UCSD-AML1 (cell line): ENCODE data around the gene SUMF1.

Experiments used
- DNase-seq: peaks from one replicate; lab custom pipeline; 2025; ENCODE audit not compliant: unreplicated experiment; lab: John Stamatoyannopoulos, UW

The SUMF1 gene

DNA sequence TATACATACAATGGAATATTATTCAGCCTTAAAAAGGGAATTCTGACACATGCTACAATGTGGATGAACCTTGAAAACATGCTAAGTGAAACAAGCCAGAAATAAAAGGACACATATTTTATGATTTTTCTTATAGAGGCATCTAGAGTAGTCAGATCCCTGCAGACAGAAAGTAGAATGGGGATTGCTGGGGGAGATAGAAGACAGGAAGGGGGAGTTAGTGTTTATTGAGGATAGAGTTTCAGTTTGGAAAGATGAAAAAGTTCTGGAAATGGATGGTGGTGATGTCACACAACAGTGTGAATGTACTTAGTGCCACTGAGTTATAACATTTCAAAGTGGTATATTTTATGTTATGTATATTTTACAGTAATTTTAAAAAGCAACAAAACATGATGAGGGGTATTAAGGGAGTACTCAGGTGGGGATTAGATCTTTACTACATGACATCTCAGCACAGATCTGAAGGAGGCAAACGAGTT is 30.8 kb upstream of the SUMF1 start:
- no peak for DNase-seq

DNA sequence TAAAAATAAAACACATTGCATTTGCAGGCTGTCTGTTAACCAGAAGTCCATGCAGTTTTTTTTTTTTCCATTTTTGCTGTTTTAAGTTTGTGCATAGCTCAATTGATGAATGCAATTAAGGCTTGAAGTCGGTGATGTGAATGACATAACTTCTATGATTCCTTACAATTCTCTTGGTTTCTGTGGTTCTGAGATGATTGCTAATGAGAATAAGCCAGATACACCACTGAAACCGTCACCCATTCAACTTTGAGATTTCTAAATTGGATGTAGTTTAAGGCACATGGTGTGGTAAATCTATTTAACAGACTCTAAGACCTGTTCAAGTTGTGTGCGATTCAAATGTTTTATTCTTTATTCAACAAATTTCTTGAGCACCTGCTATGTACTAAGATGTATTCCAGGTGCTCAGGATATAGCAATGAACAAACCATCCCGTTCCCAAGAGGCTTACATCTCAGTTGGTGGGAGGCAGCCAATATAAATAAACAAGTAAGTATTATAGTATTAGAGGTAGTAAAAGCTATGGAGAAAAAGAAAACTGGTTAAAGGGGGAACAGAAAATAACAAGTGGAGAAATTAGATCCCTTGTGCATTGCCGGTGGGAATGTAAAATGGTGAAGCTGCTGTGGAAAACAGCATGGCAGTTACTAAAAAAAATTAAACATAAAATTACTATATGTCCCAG is 30.1 kb upstream of the SUMF1 start:
- no peak for DNase-seq

DNA sequence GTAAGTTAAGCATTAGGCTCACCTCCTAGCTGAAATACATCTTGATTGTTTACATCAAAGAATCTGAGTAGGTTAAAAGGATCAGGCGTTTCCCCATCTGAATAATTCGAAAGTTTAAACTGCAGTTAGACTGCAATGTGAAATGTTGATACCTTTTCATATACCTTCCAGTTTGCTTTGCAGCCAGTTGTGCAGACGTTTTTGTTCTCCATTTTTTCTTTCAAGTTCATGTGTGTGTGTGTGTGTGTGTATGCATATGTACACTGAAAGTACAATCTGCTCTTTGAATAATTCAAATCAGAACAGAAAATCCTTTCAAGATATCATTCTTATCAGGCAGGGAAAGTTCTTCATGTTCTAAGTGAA is 29.0 kb upstream of the SUMF1 start:
- DNase-seq, result no peak

DNA sequence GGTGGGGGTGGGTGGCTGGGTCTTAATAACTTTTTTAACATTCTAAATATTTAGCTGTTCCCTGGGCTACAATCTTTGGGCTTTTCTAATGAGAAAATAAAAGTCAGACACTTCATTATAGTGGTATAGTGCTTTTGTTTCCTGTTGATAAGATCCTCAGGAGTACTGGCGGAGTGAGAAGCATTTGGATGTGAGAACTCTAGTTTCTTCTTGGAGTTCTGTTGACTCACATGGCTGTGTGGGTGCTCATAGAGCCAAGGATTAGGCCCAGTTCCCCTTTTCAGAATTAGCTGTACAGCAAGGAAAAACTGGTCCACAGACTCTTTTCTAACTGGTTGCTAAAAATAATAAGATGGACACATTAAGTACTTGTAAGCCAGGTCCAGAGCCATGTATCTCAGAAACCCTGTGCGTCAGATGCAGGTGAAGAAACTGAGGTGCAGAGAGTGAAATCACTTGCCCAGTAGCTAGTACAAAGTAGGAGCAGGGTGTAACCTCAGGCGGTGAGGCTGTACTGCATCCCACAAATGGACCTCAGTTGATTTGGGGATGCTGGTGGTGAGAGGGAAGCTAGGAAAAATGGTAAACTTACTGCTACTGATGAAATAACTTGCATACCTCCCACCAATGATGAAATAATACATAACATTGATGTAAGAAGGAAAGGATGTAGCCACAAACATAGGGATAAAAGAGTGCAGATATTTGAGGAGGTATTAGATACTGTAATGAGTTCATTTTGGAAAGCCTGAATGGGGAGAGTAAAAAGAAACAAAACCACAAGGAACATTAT is 28.4 kb upstream of the SUMF1 start:
- DNase-seq, result no peak

DNA sequence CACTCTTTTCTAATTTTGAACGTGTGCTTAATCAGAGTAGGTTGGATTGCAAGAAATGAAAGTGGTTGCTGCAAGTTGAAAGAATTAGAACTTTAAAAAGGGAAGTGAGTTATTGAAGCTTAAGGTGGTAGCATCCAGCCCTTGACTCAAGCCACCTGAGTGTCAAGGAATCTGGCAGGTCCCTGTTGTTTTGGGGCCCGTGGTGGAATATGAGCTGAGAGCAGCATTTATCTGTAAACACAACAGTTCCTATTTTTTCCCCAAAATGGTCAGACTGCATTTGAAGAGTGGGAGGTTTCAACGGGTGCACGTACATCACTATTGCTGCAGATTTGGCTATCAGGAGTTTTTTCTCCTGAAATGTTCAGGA is 27.8 kb upstream of the SUMF1 start:
- no peak for DNase-seq

DNA sequence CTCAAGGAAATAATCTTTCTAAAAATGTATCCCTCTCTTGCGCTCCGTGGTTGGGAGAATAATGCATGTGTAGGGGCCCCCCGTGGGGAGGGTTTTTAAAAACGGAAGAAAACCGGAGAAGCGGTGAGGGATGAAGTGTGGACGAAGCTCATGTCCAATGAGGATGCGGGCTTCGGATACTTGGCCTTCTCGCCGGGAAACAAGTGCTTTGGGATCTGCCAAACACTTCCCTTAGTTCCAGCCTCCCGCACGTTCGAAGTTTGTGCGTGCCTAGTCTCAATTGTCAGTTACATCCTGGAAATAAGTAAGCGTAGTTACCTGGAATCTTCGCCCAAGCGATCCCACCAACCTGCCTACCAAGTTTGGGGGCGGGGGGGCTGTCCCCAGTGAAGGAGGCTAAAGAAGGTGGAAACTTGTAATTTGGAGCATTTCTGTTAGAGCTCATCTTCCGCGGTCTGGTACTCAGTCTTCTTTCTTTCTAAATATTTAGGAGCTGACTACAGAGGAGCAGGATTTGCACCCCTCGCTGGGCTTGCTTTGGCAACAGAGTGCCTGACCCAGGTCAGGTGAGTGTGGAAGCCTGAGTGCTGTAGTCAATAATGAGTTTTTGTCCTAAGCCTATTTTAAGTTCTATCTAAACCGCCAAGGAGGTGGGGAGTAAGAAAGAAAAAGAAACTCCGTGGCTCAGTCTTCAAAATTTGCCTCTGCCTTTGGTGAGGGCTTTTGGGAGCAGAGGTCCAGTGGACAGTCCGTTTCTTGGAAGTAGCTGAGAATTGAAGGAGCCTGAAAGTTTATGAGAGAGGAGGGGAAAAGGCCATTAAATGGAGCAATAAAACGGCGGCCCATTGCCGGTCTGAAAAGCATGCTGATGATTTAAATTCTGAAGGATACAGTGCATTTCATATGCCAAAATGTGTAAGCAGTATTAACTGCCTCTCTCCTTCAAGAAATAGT is 27.1 kb upstream of the SUMF1 start:
- peak; percentile 39 for DNase-seq

DNA sequence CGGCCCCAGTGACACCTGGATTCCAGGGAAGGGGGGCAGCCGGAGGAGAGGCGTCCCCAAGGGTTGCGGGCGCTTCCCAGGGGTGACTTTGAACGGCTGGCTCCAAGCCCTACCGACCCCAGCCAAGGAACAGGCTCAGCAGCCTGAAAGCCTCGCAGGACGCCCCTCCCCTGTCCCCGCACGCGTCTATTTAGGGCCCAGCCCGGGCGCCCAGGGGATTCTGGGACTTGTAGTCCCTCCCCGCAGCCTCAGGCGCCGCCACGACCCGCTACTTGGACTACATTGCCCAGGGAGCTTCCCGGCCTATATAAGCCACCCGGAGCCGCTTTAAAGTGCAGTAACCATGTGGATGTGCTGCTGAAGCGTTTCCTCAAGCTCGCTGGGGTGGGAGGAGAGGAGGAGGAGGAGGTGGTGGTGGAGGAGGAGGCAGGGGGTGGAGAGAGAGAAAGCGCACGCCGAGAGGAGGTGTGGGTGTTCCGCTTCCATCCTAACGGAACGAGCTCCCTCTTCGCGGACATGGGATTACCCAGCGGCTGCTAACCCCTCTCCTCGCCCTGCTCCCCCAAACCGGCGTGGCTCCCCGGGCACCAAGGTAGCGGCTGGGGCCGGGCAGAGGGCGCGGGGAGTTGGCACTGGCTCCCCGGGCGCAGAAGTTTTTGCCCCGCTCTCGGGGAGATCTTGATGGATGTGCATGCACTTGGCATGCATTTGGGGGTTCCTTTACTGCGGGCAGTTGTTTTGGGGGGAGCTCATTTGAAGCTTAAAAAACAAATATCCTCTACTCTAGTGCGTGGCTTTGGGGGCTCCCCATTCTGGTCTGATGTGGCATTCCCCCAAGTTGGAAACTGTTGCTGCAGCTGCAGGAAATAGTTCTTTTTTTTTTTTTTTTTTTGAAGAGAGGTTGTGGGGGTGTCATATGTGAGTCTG is 26.2 kb upstream of the SUMF1 start, which contains the start of gene ITPR1:
ITPR1 (plus strand) TSS at position 335 of the 927 bp plus-strand sequence. CDS start 23,144 bp downstream, outside the sequence.
- DNase-seq, result peak; percentile 99

DNA sequence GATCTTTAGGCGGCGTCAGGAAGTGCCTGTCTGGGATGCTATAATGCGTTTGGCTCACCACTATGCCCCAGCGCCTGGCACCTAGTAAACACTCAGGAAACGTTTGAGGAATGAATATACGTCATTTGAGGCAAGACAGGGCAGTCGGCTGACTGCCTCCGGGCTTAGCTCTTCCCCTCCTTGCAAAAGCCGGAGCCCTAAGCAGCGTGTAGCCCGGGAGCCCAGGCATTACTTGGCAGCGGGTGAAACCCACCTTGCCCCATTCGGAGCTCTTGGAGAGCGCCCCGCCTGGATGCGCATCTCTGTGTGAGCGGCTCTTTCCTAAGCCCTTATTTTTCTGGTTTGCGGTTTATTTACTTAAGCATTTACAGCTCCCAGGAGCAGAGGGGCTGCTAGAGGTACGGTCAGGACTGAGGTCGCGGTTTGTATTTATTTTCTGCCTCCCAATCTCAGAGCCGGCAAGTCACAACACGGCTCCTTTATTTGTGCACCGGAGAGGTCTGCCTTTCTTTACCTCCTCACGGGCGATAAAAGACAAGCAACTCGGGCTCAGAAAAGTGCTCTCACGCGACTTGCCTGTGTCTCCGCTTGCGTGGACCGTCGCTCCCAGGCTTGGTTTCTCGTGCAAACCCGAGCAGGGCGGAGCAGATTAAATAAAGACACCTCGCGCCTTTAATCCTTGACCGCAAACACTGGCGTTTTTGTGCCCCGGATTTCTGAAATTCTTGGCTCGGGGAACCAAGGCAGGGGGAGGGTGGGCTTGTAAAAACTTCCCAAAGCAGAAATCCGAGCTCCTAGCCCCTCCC is 25.3 kb upstream of the SUMF1 start:
- peak; percentile 62 for DNase-seq

DNA sequence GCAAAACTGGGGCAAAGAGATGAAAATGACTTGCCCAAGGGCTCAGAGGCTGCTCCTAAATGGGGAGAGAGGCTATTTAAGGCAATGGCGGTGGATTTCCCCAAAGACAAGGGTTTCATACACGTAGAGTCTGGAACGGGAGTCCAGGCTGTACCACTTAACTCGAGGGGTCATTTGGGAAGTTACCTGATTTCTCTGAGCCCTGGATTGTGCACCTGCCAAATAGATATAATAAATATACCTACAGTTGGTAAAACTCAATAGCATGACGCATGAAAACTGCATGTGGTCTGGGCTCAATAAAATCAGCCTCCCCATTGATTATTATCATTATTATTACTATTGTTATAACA is 24.8 kb upstream of the SUMF1 start:
- DNase-seq, result no peak

DNA sequence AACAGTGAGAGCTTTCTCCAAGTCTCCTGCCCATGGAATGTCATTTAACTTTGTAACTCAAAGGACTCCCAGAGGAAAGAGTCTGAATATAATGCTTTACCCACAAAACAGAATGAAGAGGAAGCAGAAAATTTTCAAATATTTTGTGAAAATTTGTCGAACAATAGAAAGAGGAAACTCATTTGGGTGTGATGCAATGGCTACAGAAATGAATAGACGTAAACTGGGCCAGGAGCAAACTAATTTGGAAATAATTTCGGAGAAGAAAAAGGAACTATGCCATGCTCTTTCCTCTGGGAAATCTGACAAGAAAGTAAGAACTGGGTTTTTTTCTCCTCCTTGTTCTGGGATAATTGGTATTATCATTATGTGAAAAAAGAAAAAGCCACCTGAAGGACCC is 11.2 kb upstream of the SUMF1 start:
- DNase-seq, result no peak

DNA sequence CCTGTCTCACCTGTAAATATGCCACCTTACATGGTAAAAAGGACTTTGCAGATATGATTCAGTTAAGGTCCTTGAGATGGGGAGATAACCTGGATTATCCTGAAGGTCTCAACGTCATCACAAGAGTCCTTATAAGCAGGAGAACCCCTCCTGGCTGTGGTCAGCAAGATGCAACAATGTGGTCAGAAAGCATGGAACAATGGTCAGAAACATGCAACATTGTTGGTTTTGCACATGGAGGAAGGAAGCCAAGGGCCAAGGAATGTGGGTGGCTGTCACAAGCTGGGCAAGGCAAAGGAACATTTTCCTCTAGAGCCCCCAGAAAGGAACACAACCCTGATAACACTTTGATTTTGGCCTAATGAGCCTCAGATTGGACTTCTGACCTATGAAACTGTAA is 9.4 kb upstream of the SUMF1 start:
- DNase-seq, result no peak

DNA sequence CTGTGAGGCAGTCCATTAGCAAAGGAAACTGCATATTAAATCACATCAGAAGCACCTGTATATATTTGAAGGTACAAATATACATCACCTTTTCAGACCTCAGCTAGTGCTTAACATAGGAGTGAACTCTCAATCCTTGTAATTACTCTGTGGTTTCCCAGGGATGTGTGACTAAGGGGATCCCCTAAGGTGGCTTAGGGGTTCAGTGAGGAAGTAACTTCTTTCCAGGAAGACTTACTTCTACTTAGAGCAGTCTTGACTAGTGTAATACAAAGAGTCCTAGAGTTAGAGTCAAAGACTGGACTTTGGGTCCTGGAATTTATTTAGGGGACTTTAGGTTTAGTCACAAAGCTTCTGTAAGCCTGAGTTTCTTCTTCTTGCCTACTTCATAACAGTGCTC is 8.7 kb upstream of the SUMF1 start:
- DNase-seq, result no peak

DNA sequence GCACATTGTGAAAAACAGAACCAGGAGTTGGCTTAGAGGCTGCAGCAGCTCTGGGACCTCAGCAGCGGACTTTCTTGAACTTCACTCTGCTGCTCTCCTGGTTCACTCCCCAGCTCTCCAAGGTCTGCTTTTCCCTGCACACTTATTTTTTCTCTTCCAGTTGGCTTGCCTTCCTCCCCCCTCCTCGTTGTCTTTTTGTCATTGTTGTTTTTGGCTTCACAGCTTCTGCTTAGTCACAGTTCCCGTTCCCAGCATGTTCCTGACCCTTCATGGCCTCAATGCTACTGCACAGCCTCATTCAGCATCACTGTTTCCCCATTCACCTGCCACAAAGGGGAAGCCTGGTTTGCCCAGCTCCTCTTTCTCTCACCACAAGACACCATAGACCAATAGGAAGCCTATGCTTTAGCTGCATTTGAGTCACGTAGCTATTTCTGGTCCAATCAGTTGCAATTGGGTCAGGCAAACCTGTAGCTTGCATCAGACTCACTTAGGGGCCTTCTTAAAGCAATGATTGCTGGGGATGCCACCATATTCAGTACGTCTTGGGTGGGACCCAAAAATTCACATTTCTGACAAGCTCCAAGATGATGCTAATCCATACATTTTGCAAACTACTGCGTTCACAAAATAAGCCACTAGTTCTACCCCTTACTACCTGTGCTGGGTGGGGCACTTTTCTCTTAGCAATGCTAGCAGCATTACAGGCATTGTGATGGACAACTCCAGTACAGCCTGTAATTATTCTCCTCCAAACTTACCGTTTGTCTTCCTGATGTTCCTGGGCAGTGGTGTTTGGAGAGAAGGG is 7.8 kb upstream of the SUMF1 start:
- peak; percentile 62 for DNase-seq

DNA sequence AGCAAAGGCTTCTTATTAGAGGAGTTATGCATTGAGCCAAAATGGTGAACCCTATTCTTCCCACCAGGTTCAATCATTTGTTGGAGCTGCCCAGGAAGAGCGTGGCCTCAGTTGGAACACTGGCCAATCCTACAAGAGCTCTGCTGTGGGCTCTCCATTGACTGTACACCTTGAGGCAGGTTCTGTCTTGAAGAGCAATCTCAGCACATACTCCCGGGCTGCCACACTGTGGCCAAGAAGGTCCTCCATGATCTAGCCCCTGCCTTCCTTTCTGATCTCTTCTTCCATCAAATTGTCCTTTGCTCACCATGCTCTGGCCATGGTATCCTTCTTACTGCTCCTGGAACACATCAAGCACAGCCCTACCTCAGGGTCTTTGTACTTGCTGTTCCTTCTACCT is 5.7 kb upstream of the SUMF1 start:
- no peak for DNase-seq

DNA sequence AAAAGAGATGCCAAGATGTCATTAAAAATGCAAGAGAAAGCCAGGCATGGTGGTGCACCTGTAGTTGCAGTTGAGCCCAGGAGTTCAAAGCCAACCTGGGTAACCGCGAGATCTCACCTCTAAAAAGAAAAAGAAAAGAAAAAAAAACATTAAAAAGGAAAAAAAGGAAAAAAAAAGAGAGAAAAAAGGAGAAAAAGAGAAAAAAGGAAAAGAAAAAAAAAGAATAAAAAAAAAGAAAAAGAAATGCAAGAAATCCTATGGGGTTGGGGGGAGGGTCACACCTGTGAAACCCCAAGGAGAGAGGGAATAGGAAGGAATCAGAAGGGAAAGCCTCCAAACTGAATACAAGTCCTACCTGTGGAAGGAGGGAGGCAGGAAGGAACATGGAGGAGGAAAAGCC is 5.2 kb upstream of the SUMF1 start:
- no peak for DNase-seq

DNA sequence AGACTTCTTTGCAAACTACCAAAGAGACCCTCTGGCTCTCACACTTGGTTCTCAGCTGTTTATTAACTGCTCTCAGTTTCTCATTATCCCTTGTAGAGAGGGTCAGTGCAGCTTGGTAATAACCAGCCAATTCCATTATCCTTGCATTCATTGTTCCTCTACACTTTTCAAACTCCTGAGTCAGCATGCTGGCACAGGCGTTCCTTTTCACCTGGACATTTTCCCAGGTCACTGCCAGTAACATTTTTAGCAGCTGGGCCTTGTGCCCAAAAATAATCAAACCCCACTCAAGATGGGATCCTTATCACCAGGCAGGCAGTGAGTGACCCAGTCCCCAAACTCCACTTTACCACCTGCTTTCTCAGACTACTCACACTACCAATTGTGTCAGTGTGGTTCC is 4.8 kb upstream of the SUMF1 start:
- DNase-seq, result no peak

DNA sequence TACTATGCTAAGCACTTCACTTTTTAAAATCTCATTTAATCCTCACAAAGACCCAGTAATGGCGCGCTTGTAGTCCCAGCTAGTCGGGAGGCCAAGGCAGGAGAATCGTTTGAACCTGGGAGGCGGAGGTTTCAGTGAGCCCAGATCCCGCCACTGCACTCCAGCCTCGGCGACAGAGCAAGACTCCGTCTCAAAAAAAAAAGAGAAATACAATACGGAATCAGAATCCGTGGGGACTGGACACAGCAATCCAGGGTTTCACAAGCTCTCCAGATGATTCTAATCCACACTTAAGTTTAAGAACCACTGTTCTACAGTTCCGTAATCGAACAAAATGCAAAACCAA is 426 bp upstream of the SUMF1 start:
- DNase-seq, result no peak

DNA sequence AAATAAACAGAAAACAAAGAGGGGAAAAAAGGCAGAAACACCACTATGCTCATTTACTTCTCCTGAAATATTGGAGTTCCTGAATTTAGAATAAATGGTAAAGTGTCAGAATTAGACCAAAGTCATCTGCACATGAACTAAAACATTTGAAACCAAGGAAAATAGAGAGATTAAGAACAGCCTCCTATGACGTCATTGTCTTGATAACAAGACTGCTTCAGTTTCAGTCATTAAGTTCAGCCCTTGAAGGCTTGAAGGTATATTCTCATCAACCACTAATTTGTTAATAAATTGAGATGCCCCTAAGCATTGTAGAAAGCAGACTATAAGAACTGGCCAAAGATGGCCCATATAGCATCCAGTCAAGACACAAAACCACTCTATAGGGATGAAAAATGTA is 2.5 kb downstream of the SUMF1 start:
- no peak for DNase-seq
